Karpas-422 (cell line): Measurements from ENCODE around the gene CPHXL2. TPM values are rescaled to one million over a fixed set of nuclear protein-coding genes. Genes with fewer than 3 reads are reported as not detected.
A peak's percentile ranks its signal among the peaks of the same experiment; 100 is the strongest.

ENCODE experiments used
- DNase-seq: peaks from one replicate; pipeline ENCODE4 v3.0.0-alpha.2; 2015
- H2AFZ ChIP-seq: fragments of 200-600 bp; sonication (generic); 2 replicates; pipeline ENCODE4 v1.6.1; 2014; ENCODE audit warnings: antibody characterized with exemption, low read length, mixed read lengths
- H3K27ac ChIP-seq: fragments of 200-600 bp; sonication (generic); 2 replicates; pipeline ENCODE4 v1.5.1; 2014; ENCODE audit warnings: mild to moderate bottlenecking, low read length, moderate library complexity
- H3K27me3 ChIP-seq: fragments of 200-600 bp; sonication (generic); 2 replicates; pipeline ENCODE4 v1.6.1; 2014; ENCODE audit warnings: low read length, mixed read lengths
- H3K36me3 ChIP-seq: fragments of 200-600 bp; sonication (generic); 2 replicates; pipeline ENCODE4 v1.6.1; 2014; ENCODE audit warnings: low read length, mixed read lengths; ENCODE audit not compliant: insufficient read depth
- H3K4me1 ChIP-seq: fragments of 200-600 bp; sonication (generic); 2 replicates; pipeline ENCODE4 v1.6.1; 2014; ENCODE audit warnings: mild to moderate bottlenecking, low read length, mixed read lengths
- H3K4me2 ChIP-seq: fragments of 200-600 bp; sonication (generic); 2 replicates; pipeline ENCODE4 v1.6.1; 2014; ENCODE audit warnings: low read length, low read depth, mild to moderate bottlenecking; ENCODE audit not compliant: poor library complexity, severe bottlenecking
- H3K4me3 ChIP-seq: fragments of 200-600 bp; sonication (generic); 2 replicates; pipeline ENCODE4 v1.5.1; 2014; ENCODE audit warnings: mild to moderate bottlenecking, antibody characterized with exemption, low read length, mixed read lengths
- H3K79me2 ChIP-seq: fragments of 200-600 bp; sonication (generic); 2 replicates; pipeline ENCODE4 v1.6.1; 2014; ENCODE audit warnings: mild to moderate bottlenecking, low read length, mixed read lengths
- H3K9ac ChIP-seq: fragments of 200-600 bp; sonication (generic); 2 replicates; pipeline ENCODE4 v1.6.0; 2014; ENCODE audit warnings: low read length
- H3K9me2 ChIP-seq: fragments of 200-600 bp; sonication (generic), shearing (Covaris generic); replicated peaks from 2 replicates; pipeline ENCODE4 v1.6.0; 2014; ENCODE audit warnings: mild to moderate bottlenecking, low read length, moderate library complexity; ENCODE audit not compliant: insufficient read depth
- H3K9me3 ChIP-seq: fragments of 300-700, 200-600 bp; sonication (generic); 2 replicates; pipeline ENCODE4 v1.6.1; 2014; ENCODE audit warnings: low read length, mixed read lengths
- H4K20me1 ChIP-seq: fragments of 200-600 bp; sonication (generic); 2 replicates; pipeline ENCODE4 v1.6.1; 2014; ENCODE audit warnings: mild to moderate bottlenecking, antibody characterized with exemption, low read length, low read depth; ENCODE audit not compliant: insufficient read depth
- total RNA-seq: library from RNA; depleted of rRNA; stranded (reverse); fragments of >200 nt; shearing (Covaris generic); gene quantifications from 2 replicates; pipeline ENCODE4 v1.2.3, GENCODE V29; 2014; ENCODE audit warnings: low replicate concordance; rRNA removed

CPHXL2 gene
- total RNA-seq, result not detected in 2 replicates

DNA sequence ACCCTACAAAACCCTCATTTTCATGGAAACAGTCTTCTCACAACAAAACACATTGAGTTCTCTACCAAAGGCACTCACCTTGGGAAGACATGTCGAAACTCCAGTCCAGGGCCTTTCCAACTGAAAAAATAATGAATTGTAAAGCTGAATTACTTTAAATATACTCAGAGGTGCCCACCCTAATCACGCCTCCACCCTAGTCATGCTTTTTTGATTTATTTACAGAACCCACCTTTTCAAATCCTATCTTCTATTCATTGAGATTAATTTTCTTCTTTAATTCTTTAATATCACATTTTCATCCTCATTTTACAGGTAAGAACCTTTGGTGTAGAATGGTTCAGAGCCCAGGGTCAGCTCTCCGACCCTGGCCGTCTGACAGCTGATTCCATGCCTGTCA, at the start of gene CPHXL2:
TSS of gene CPHXL2 (minus strand) at position 101 of the 400 bp plus-strand sequence. CDS start at position 91, 10 bp downstream.
- DNase-seq, result no peak
- no peaks in the 10 kb centered on the region for H3K79me2 ChIP-seq

DNA sequence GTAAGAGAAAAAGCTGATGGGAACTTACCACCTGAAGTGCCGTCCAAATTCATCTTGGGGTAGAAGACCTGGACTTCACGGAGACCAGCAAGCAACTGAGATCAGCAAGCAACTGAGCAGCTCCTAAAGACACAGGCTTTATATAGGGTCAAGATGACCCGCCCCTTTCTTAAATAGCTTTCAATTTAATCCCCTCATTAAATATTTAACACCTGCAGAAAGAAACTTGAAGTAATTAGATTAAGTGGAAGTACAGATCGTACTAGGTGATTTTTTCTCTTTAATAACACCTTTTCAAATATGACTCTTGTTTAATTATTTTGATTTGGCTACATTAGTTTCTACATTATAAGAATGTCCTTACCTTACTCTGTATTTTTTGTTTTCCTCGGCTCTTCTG, 49.6 kb upstream of the CPHXL2 start, which contains the start of gene CPHXL:
TSS of gene CPHXL (minus strand) at position 101 of the 400 bp plus-strand sequence. CDS start at position 53, 48 bp downstream.
- no peaks in the 10 kb centered on the region for H3K36me3 ChIP-seq
- no peaks in the 10 kb centered on the region for H4K20me1 ChIP-seq
- no peak within 1 kb of the TSS for H3K27ac ChIP-seq
- no peaks in the 10 kb centered on the region for H3K79me2 ChIP-seq
- no peaks in the 10 kb centered on the region for H3K4me1 ChIP-seq
- no peak within 1 kb of the TSS for H2AFZ ChIP-seq
- peak; percentile 36 for DNase-seq
- no peak within 1 kb of the TSS for H3K4me3 ChIP-seq
- no peaks in the 10 kb centered on the region for H3K9me3 ChIP-seq
- H3K4me2 ChIP-seq, result no peak within 1 kb of the TSS
- H3K9ac ChIP-seq, result no peak within 1 kb of the TSS
- H3K27me3 ChIP-seq, result no peaks in the 10 kb centered on the region
- no peaks in the 10 kb centered on the region for H3K9me2 ChIP-seq

More for the DNA sequence above, at the start of gene CPHXL2:
- Histone ChIP-seq H3K4me1 (no peaks in the 10 kb centered on the region), H4K20me1 (no peaks in the 10 kb centered on the region), H3K9ac (no peak within 1 kb of the TSS), H3K4me3 (no peak within 1 kb of the TSS), H3K27ac (no peak within 1 kb of the TSS), H3K9me2 (no peaks in the 10 kb centered on the region), H3K4me2 (no peak within 1 kb of the TSS), H3K9me3 (no peaks in the 10 kb centered on the region), H3K27me3 (no peaks in the 10 kb centered on the region), H3K36me3 (no peaks in the 10 kb centered on the region), H2AFZ (no peak within 1 kb of the TSS)

DNA sequence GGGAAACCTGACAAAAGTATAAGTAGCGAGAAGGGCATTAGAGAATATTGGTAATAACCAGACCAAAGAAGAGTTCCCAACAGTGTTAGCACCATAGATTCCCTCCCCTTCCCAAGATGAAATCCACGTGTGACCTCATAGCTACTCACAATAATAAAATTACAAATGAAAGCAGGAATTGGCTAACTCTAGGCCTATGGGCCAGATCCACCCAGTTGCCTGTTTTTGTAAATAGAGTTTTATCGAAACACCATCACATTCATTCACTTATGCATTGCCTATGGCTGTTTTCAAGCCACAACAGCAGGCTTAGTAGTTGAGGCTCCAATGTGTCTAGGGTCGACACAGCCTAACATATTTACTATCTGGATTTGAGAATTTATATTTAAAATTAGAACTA, 41.6 kb upstream of the CPHXL2 start:
- H2AFZ ChIP-seq, result no peak overlapping the region
- no peak overlapping the region for H3K9ac ChIP-seq
- no peaks in the 10 kb centered on the region for H3K36me3 ChIP-seq
- no peak overlapping the region for H3K27ac ChIP-seq
- no peaks in the 10 kb centered on the region for H4K20me1 ChIP-seq
- H3K4me1 ChIP-seq, result no peaks in the 10 kb centered on the region
- DNase-seq, result no peak
- H3K4me2 ChIP-seq, result no peak overlapping the region
- no peaks in the 10 kb centered on the region for H3K27me3 ChIP-seq
- no peaks in the 10 kb centered on the region for H3K79me2 ChIP-seq
- no peaks in the 10 kb centered on the region for H3K9me3 ChIP-seq
- H3K4me3 ChIP-seq, result no peak overlapping the region
- no peaks in the 10 kb centered on the region for H3K9me2 ChIP-seq

DNA sequence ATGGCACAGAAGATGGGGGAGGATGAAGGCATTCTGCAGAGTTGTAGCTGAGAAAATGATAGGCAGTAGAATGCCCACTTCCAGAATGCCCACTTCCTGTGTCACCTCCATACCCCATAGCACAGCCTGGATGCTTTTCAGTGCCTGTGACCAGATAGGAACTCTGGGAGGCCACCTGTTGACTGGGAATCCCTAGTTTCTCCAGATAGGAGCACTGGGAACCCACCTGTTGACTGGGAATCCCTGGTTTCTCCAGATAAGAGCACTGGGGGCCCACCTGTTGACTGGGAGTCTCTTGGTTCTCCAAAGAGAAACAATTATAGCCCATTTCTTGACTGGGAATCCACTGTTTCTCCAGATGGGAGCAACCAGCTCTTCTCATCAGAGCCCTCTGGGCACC, 37.9 kb upstream of the CPHXL2 start:
- H3K27ac ChIP-seq, result no peak overlapping the region
- H3K4me2 ChIP-seq, result no peak overlapping the region
- no peak overlapping the region for H2AFZ ChIP-seq
- H4K20me1 ChIP-seq, result no peaks in the 10 kb centered on the region
- H3K9me3 ChIP-seq, result peaks cover 7% of the 10 kb centered on the region
- H3K79me2 ChIP-seq, result no peaks in the 10 kb centered on the region
- H3K4me3 ChIP-seq, result no peak overlapping the region
- no peaks in the 10 kb centered on the region for H3K4me1 ChIP-seq
- no peaks in the 10 kb centered on the region for H3K36me3 ChIP-seq
- no peaks in the 10 kb centered on the region for H3K9me2 ChIP-seq
- no peak overlapping the region for H3K9ac ChIP-seq
- peak; percentile 4 for DNase-seq
- H3K27me3 ChIP-seq, result no peaks in the 10 kb centered on the region

DNA sequence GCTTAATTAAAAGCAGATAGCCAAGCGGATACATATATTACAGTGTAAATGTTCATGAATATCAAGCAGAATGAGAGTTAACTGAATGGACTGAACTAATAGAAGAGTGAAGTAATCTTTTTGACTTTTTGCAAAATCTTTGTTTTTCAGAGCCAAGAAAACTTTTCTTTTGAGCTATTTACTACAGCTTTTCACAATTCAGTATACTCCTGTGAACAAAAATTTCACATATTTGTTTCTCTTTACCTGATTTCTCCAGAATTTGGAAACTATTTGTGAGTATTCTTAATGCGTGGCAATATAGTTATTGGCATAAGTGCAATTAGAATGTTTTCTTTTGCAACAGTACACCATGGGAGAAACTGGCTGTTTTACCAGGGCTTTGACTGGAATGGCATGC, 33.5 kb upstream of the CPHXL2 start:
- Histone ChIP-seq H3K79me2 (no peaks in the 10 kb centered on the region), H3K27me3 (no peaks in the 10 kb centered on the region), H3K9me3 (peaks cover 7% of the 10 kb centered on the region), H3K4me3 (no peak overlapping the region), H2AFZ (no peak overlapping the region), H3K9ac (no peak overlapping the region), H3K27ac (no peak overlapping the region), H3K9me2 (no peaks in the 10 kb centered on the region), H3K4me2 (no peak overlapping the region), H4K20me1 (no peaks in the 10 kb centered on the region), H3K4me1 (no peaks in the 10 kb centered on the region), H3K36me3 (no peaks in the 10 kb centered on the region)
- DNase-seq, result no peak

DNA sequence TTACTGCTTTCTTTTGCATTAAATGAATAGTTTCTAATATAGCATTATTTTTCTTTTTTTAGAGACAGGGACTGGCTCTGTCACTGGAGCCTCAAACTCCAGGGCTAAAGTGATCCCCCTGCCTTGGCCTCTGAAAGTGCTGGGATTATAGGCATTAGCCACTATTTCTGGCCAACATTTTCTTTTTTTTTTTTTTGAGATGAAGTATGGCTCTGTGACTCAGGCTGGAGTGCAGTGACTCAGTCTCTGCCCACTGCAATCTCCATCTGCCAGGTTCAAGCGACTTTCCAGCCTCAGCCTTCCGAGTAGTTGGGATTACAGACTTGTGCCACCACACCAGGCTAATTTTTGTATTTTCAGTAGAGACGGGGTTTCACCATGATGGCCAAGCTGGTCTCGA, 26.5 kb upstream of the CPHXL2 start:
- no peaks in the 10 kb centered on the region for H3K79me2 ChIP-seq
- H3K4me2 ChIP-seq, result no peak overlapping the region
- no peaks in the 10 kb centered on the region for H4K20me1 ChIP-seq
- H3K4me1 ChIP-seq, result no peaks in the 10 kb centered on the region
- H3K9me3 ChIP-seq, result no peaks in the 10 kb centered on the region
- H3K36me3 ChIP-seq, result no peaks in the 10 kb centered on the region
- H3K27me3 ChIP-seq, result no peaks in the 10 kb centered on the region
- H3K9ac ChIP-seq, result no peak overlapping the region
- no peak overlapping the region for H3K4me3 ChIP-seq
- no peak for DNase-seq
- H3K27ac ChIP-seq, result no peak overlapping the region
- no peaks in the 10 kb centered on the region for H3K9me2 ChIP-seq
- no peak overlapping the region for H2AFZ ChIP-seq

DNA sequence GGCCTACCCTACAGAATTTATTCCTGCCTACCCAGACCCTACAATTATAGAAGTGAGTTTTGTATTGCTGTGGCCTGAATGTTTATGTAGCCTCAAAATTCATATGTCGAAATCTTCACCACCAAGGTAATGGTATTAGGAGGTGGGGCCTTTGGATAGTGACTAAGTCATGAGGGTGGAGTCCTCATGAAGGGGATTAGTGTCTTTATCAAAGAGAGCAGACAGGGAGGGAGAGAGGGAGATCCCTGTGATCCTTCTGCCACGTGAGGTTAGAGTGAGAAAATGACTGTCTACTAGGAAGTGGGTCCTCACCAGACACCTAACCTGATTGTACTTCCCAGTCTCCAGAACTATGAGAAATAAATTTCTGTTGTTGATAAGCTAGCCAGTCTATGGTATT, 25.4 kb upstream of the CPHXL2 start:
- no peaks in the 10 kb centered on the region for H3K27me3 ChIP-seq
- no peak overlapping the region for H3K27ac ChIP-seq
- H3K9me3 ChIP-seq, result no peaks in the 10 kb centered on the region
- H3K9me2 ChIP-seq, result no peaks in the 10 kb centered on the region
- H3K36me3 ChIP-seq, result no peaks in the 10 kb centered on the region
- no peak for DNase-seq
- H3K4me3 ChIP-seq, result no peak overlapping the region
- no peaks in the 10 kb centered on the region for H3K4me1 ChIP-seq
- no peaks in the 10 kb centered on the region for H4K20me1 ChIP-seq
- no peak overlapping the region for H3K4me2 ChIP-seq
- no peak overlapping the region for H2AFZ ChIP-seq
- no peaks in the 10 kb centered on the region for H3K79me2 ChIP-seq
- no peak overlapping the region for H3K9ac ChIP-seq

DNA sequence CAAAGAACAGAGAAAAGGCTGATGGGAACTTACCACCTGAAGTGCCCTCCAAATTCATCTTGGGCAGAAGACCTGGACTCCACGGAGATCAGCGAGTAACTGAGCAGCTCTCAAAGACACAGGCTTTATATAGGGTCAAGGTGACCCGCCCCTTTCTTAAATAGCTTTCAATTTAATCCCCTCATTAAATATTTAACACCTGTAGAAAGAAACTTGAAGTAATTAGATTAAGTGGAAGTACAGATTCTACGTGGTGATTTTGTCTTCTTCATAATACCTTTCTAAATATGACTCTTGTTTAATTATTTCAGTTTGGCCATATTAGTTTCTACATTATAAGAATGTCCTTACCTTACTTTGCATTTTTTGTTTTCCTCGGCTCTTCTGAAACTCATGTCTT, 24.6 kb upstream of the CPHXL2 start, which contains the start of gene DUXB:
TSS of gene DUXB (minus strand) at position 101 of the 400 bp plus-strand sequence. CDS start at position 58, 43 bp downstream.
- H3K9ac ChIP-seq, result no peak within 1 kb of the TSS
- no peaks in the 10 kb centered on the region for H3K4me1 ChIP-seq
- H2AFZ ChIP-seq, result no peak within 1 kb of the TSS
- H3K9me2 ChIP-seq, result no peaks in the 10 kb centered on the region
- H3K4me3 ChIP-seq, result no peak within 1 kb of the TSS
- H3K79me2 ChIP-seq, result no peaks in the 10 kb centered on the region
- H3K4me2 ChIP-seq, result no peak within 1 kb of the TSS
- no peaks in the 10 kb centered on the region for H3K9me3 ChIP-seq
- no peaks in the 10 kb centered on the region for H3K36me3 ChIP-seq
- DNase-seq, result no peak
- no peak within 1 kb of the TSS for H3K27ac ChIP-seq
- H3K27me3 ChIP-seq, result no peaks in the 10 kb centered on the region
- no peaks in the 10 kb centered on the region for H4K20me1 ChIP-seq

DNA sequence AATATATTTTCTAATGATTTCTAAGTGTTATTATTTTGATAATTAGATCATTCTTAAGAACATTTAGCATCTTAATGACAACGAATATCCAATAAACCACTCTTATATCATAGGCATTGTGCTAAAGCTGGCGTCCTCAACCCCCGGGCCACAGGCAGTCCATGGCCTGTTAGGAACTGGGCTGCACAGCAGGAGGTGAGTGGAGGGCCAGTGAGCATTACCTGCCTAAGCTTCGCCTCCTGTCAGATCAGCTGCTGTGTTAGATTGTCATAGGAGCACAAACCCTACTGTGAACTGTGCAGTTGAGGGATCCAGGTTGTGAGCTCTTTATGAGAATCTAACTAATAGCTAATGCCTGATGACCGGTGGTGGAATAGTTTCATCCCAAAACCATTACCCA, 20.8 kb upstream of the CPHXL2 start:
- Histone ChIP-seq H3K9me3 (no peaks in the 10 kb centered on the region), H3K27ac (no peak overlapping the region), H3K9ac (no peak overlapping the region), H3K4me2 (no peak overlapping the region), H3K4me3 (no peak overlapping the region), H4K20me1 (no peaks in the 10 kb centered on the region), H3K27me3 (no peaks in the 10 kb centered on the region), H3K9me2 (no peaks in the 10 kb centered on the region), H3K4me1 (no peaks in the 10 kb centered on the region), H2AFZ (no peak overlapping the region), H3K79me2 (no peaks in the 10 kb centered on the region), H3K36me3 (no peaks in the 10 kb centered on the region)
- no peak for DNase-seq
